Stimulated activated naive B cell treated with anti-CD40 and anti-IgM and Interleukin-4, amounts not matched to agents 10 μg/mL and 1 μg/mL and 100 μg/mL, for 72 hours (primary cell): ENCODE results near the gene B4GALT5.

Source experiments
- ATAC-seq, 2 donors: fragments of 150-1000 bp; cut with Tn5 transposase; replicated peaks; 2 replicates each; pipeline ENCODE4 v1.10.0; 2021; ENCODE audit warnings: moderate library complexity in 1 of 2
- DNase-seq: peaks from one replicate; pipeline ENCODE4 v3.0.0; 2021
- H3K27ac Mint-ChIP-seq: one replicate; pipeline ENCODE4 v1.8.0; 2022; ENCODE audit warnings: mild to moderate bottlenecking, mixed read lengths
- H3K27me3 Mint-ChIP-seq, 2 donors: one replicate each; pipeline ENCODE4 v1.8.0; 2022; ENCODE audit warnings: mixed read lengths in 2 of 2
- H3K36me3 Mint-ChIP-seq, 2 donors: one replicate each; pipeline ENCODE4 v1.8.0; 2022; ENCODE audit warnings: mixed read lengths in 2 of 2, mild to moderate bottlenecking in 1 of 2
- H3K4me1 Mint-ChIP-seq, 2 donors: one replicate each; pipeline ENCODE4 v1.8.0; 2022; ENCODE audit warnings: mixed read lengths in 2 of 2, mild to moderate bottlenecking in 1 of 2
- H3K4me3 Mint-ChIP-seq, 2 donors: one replicate each; pipeline ENCODE4 v1.8.0; 2022; ENCODE audit warnings: mild to moderate bottlenecking in 2 of 2, mixed read lengths in 2 of 2, moderate library complexity in 1 of 2
- H3K9me3 Mint-ChIP-seq, 2 donors: one replicate each; pipeline ENCODE4 v1.8.0; 2022; ENCODE audit warnings: mixed read lengths in 2 of 2, mild to moderate bottlenecking in 1 of 2

B4GALT5 gene

GRCh38 chr20:49687595-49688567, 25.8 kb downstream of the B4GALT5 start:
- Mint-ChIP-seq H3K36me3 (peaks cover 19 to 20% of the 10 kb centered on the region in 2 donors), H3K27ac (no peak overlapping the region), H3K4me1 (peaks cover 27 to 63% of the 10 kb centered on the region in 2 donors), H3K27me3 (no peaks in the 10 kb centered on the region), H3K9me3 (no peaks in the 10 kb centered on the region), H3K4me3 (no peak overlapping the region)
- no peak for DNase-seq
- no peak for ATAC-seq

- no peak for ATAC-seq
- Mint-ChIP-seq H3K27ac (no peak overlapping the region), H3K4me1 (peaks cover 27 to 56% of the 10 kb centered on the region in 2 donors), H3K27me3 (no peaks in the 10 kb centered on the region), H3K9me3 (no peaks in the 10 kb centered on the region), H3K4me3 (no peak overlapping the region), H3K36me3 (peaks cover 25 to 34% of the 10 kb centered on the region in 2 donors)
- no peak for DNase-seq
Measured at GRCh38 chr20:49685809-49686208, 27.9 kb downstream of the B4GALT5 start.

GRCh38 chr20:49685161-49685601, 28.5 kb downstream of the B4GALT5 start:
- Mint-ChIP-seq H3K4me1 (peaks cover 29 to 59% of the 10 kb centered on the region in 2 donors), H3K4me3 (no peak overlapping the region), H3K36me3 (peaks cover 24 to 33% of the 10 kb centered on the region in 2 donors), H3K27ac (no peak overlapping the region), H3K9me3 (no peaks in the 10 kb centered on the region), H3K27me3 (no peaks in the 10 kb centered on the region)
- ATAC-seq (peak in 1 of 2 donors; percentile 38), DNase-seq (no peak)

DNA sequence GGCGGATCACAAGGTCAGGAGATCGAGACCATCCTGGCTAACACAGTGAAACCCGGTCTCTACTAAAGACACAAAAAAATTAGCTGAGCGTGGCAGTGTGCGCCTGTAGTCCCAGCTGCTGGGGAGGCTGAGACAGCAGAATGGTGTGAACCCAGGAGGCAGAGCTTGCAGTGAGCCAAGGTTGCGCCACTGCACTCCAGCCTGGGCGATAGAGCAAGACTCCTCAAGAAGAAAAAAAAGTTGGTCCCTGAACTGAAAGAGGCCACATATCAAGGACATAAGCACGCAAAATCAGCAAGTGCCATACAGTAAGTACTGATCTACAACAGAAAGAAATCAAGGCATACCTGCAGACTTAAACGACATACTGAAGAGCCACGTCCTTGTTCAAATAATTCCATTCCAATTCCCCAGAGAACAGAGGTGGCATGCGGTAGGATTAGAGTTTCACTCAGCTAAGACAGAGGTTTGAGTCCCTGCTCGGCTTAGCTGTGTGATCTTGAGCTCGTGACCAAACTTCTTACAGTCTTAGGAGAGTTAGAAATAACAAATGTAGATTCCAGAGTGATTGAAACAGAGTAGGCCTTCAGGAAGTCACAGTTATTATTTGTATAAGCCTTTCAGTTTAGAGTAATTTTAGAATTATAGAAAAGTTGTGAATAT, 29.2 kb downstream of the B4GALT5 start:
- ATAC-seq (no peak), DNase-seq (no peak)
- Mint-ChIP-seq H3K27ac (no peak overlapping the region), H3K36me3 (peaks cover 18 to 30% of the 10 kb centered on the region in 2 donors), H3K4me1 (peaks cover 30 to 59% of the 10 kb centered on the region in 2 donors), H3K4me3 (no peak overlapping the region), H3K9me3 (no peaks in the 10 kb centered on the region), H3K27me3 (no peaks in the 10 kb centered on the region)

DNA sequence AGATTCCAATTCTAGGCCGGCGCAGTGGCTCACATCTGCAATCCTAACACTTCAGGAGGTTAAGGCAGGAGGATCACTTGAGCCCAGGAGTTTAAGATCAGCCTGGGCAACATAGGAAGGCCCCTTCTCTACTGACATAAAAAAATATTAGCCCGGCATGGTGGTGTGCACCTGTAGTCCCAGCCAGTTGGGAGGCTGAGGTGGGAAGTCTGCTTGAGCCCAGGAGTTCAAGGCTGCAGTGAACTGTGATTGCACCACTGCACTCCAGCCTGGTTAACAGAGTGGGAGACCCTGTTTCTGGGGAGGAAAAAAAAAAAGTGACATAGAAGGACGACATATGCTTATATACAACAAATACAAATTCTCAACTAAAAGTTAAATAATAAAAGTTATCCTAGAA, 30.9 kb downstream of the B4GALT5 start:
- DNase-seq: no peak
- no peak for ATAC-seq
- Mint-ChIP-seq H3K36me3 (peaks cover 18 to 26% of the 10 kb centered on the region in 2 donors), H3K4me3 (no peak overlapping the region), H3K27me3 (no peaks in the 10 kb centered on the region), H3K27ac (no peak overlapping the region), H3K9me3 (no peaks in the 10 kb centered on the region), H3K4me1 (peaks cover 37 to 63% of the 10 kb centered on the region in 2 donors)

GRCh38 chr20:49682278-49682677, 31.4 kb downstream of the B4GALT5 start:
- H3K27ac Mint-ChIP-seq: no peak overlapping the region
- H3K9me3 Mint-ChIP-seq: no peaks in the 10 kb centered on the region
- ATAC-seq (no peak), DNase-seq (no peak)
- H3K4me3 Mint-ChIP-seq: no peak overlapping the region
- no peaks in the 10 kb centered on the region for H3K27me3 Mint-ChIP-seq
- H3K4me1 Mint-ChIP-seq: peaks cover 35 to 62% of the 10 kb centered on the region in 2 donors
- H3K36me3 Mint-ChIP-seq: peaks cover 18 to 24% of the 10 kb centered on the region in 2 donors

- Mint-ChIP-seq H3K4me3 (no peak overlapping the region), H3K4me1 (peaks cover 40 to 64% of the 10 kb centered on the region in 2 donors), H3K27ac (no peak overlapping the region), H3K27me3 (no peaks in the 10 kb centered on the region), H3K36me3 (peaks cover 18 to 24% of the 10 kb centered on the region in 2 donors), H3K9me3 (no peaks in the 10 kb centered on the region)
- DNase-seq (no peak), ATAC-seq (no peak)
Measured at GRCh38 chr20:49681850-49682216, 31.8 kb downstream of the B4GALT5 start.

DNA sequence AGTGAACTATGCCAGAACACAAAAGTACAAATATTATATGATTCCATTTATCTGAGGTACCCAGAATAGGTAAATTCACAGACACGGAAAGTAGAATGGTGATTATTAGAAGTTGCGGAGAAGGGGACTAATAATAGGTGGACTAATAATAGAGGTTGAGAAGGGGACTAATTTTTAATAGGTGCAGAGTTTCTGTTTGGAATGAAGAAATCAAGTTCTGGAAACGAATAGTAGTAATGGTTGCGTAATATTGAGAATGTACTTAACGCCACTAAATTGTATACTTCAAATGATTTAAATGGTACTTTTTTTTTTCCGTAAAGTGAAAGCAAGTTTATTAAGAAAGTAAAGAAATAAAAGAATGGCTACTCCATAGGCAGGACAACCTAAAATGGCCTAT, 33.2 kb downstream of the B4GALT5 start:
- Mint-ChIP-seq H3K27me3 (no peaks in the 10 kb centered on the region), H3K36me3 (peaks cover 17 to 24% of the 10 kb centered on the region in 2 donors), H3K27ac (no peak overlapping the region), H3K9me3 (no peaks in the 10 kb centered on the region), H3K4me1 (peaks cover 48 to 70% of the 10 kb centered on the region in 2 donors), H3K4me3 (no peak overlapping the region)
- DNase-seq (no peak), ATAC-seq (no peak)

- no peak overlapping the region for H3K4me3 Mint-ChIP-seq
- no peaks in the 10 kb centered on the region for H3K27me3 Mint-ChIP-seq
- peaks cover 49 to 70% of the 10 kb centered on the region in 2 donors for H3K4me1 Mint-ChIP-seq
- H3K9me3 Mint-ChIP-seq: no peaks in the 10 kb centered on the region
- no peak overlapping the region for H3K27ac Mint-ChIP-seq
- DNase-seq (no peak), ATAC-seq (no peak)
- H3K36me3 Mint-ChIP-seq: peaks cover 21 to 27% of the 10 kb centered on the region in 2 donors
Measured at GRCh38 chr20:49679634-49680033, 34.0 kb downstream of the B4GALT5 start.

DNA sequence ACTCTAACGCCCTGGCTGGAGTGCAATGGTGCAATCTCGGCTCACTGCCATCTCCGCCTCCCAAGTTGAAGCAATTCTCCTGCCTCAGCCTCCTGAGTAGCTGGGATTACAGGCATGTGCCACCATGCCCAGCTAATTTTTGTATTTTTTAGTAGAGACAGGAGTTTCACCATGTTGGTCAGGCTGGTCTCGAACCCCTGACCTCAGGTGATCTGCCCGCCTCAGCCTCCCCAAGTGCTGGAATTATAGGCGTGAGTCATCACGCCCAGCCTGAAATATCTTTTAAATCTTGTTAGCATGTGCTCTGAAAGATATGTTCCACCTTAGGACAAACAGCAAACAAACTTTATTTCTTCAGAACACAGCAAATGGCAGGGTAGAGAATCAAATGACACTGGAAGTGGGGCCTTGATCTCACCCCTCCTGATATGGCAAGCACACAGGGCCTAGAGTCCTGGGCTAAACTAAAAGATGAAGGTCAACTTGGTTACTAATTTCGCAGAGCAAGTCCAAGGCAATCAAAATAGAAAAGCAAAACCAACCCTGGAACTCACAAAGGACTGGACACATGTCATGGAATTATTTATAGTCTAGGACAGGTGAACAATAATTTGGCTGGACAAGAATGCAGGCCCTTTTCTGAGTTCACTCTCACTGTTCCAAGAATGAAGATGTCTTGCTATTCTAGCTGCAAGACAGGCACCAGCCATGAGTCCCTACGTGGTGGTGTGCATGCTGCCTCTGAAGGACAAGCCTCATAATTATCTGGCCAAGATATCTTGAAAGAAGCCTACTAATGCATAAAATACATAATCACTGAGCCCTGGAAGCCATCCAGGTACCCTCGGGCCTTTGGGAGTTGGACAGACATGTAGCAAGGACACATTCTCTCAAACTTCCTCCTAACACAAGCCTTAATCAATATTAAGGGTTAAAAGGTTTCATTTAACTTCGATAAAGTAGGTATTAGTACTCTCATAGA, 35.6 kb downstream of the B4GALT5 start:
- no peak for DNase-seq
- no peaks in the 10 kb centered on the region for H3K27me3 Mint-ChIP-seq
- no peaks in the 10 kb centered on the region for H3K9me3 Mint-ChIP-seq
- H3K4me1 Mint-ChIP-seq: peaks cover 47 to 76% of the 10 kb centered on the region in 2 donors
- peak overlapping the region; percentile 62 for H3K27ac Mint-ChIP-seq
- H3K4me3 Mint-ChIP-seq: no peak overlapping the region
- peaks cover 15 to 25% of the 10 kb centered on the region in 2 donors for H3K36me3 Mint-ChIP-seq
- no peak for ATAC-seq

DNA sequence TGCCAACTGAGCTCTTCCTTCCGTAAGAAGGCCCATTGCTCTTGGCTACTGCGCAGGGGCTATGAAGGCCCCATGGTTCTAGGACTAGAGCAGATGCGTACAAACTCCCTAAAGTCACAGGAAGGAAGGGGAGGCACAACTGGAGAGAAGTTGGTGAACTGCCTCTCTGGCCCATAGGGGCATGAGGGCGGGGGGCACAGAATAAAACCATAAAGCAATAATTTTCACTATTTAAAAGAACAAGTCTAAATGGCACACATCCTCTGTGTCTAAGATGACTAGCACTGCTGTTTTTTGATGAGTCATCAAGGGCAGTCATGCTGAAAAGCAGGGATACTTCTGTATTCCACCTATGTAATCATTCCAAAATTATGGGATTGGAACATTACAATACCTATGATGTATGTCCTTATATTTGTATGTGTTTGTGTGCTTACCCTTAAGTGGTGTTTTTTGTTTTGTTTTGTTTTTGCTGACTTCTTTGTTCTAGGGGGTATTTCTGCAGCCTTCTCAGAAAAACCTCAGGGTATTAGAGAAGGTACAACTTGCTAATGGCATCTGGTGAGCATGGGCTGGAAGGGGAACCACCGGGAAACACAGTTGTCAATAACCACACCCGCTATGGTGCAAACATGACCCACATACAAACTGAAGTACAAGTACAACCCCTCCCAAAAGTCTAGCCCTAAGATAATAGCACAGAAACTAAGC, 36.9 kb downstream of the B4GALT5 start:
- Mint-ChIP-seq H3K9me3 (no peaks in the 10 kb centered on the region), H3K36me3 (peaks cover 18 to 24% of the 10 kb centered on the region in 2 donors), H3K27ac (peak overlapping the region; percentile 92), H3K4me1 (peaks cover 52 to 83% of the 10 kb centered on the region in 2 donors), H3K4me3 (peak overlapping the region; percentile 11 to 47), H3K27me3 (no peaks in the 10 kb centered on the region)
- ATAC-seq (peak; percentile 96 to 98), DNase-seq (peak; percentile 56)

DNA sequence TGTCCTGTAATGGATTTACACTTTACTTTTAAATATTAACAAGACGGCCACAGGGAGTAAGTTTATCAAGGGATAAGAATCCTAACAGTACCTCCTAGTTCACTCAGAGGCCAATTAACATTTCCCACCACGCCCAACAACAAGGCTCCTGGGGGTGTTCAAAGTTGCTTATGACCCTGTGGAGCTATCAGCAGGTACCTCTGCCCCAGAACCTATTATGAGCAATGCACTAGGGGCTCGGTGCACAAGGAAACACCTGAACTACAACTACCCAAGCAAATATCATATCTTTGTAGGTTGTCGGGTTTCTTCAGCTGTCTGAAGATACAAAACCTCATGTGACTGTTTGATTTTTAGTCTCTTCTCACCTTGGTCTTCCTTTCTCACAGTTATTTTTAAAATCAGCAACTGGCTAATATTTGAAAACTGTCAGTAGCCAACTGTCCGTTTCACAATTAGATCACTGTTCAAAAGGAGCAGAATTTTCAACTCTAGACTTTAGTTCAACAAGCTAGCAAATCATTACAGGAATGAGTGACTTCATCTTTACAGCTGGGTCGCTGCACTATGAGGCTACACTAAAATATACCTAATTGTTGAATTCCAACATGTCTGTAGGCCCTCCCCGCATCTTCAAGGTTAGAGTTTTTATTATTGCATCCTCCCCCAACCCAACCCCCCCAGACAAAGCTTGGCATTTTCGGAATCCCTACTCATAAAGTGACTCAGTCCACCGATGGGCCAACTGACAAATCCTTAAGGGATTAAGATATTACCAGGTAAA, 38.1 kb downstream of the B4GALT5 start:
- DNase-seq (no peak), ATAC-seq (no peak)
- Mint-ChIP-seq H3K36me3 (peaks cover 15 to 19% of the 10 kb centered on the region in 2 donors), H3K27ac (no peak overlapping the region), H3K4me1 (peaks cover 49 to 90% of the 10 kb centered on the region in 2 donors), H3K4me3 (no peak overlapping the region), H3K9me3 (no peaks in the 10 kb centered on the region), H3K27me3 (no peaks in the 10 kb centered on the region)
